ENCODE results near the gene PROKR2. TPM values are rescaled to one million over a fixed set of nuclear protein-coding genes. Genes with fewer than 3 reads are reported as not detected.
A peak's percentile ranks its signal among the peaks of the same experiment; 100 is the strongest.

PROKR2 gene
- total and polyA plus RNA-seq, 2 donors: not detected

- no peaks in the 10 kb centered on the region for H3K4me1 ChIP-seq (ENCODE audit: control insufficient read depth in 2 of 2, insufficient read depth in 2 of 2, low read length in 2 of 2)
- H3K4me3 ChIP-seq (ENCODE audit: low read length in 2 of 2): no peak overlapping the region
- H3K27ac ChIP-seq (ENCODE audit: low read depth in 1 of 2, low read length in 1 of 2): no peak overlapping the region
- 100% methylated on average over 1 of the region's 1 CpG for WGBS
- no peak for DNase-seq (ENCODE audit: low read depth in 6 of 9, low spot score in 9 of 9)
- H3K27me3 ChIP-seq (ENCODE audit: control insufficient read depth in 2 of 2, insufficient read depth in 1 of 2, low read length in 1 of 2): peaks cover 5 to 13% of the 10 kb centered on the region in 2 donors
- no peaks in the 10 kb centered on the region for H3K36me3 ChIP-seq (ENCODE audit: control insufficient read depth in 2 of 2, insufficient read depth in 2 of 2, low read length in 1 of 2)
- H3K9me3 ChIP-seq (ENCODE audit: control insufficient read depth in 2 of 2, insufficient read depth in 1 of 2, low read length in 1 of 2): peaks cover 0 to 7% of the 10 kb centered on the region in 2 donors
Observed at GRCh38 chr20:5309971-5310370, 6.8 kb downstream of the PROKR2 start.

DNA sequence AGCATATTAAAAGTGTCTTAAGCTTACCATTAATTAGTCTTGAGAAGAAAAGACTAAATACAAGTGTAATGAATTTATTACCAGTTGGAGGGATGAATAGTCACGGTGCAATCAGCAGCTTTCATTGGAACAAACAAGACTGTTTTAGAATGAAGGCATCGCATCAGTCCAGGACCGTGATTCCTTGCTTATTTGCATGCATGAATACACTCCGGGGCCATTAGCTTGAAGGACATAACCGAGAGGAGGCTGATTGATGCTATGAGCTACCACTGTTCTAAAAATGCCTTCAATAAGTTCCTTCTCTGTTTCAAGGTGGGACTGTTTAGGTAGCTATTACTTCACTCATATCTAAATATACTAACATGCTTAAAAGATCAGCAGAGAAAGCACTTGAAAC is 17.9 kb downstream of the PROKR2 start:
- H3K36me3 ChIP-seq (ENCODE audit: control insufficient read depth in 2 of 2, insufficient read depth in 2 of 2, low read length in 1 of 2): no peaks in the 10 kb centered on the region
- no peak overlapping the region for H3K4me3 ChIP-seq (ENCODE audit: low read length in 2 of 2)
- no peak for DNase-seq (ENCODE audit: low read depth in 6 of 9, low spot score in 9 of 9)
- peaks cover 0 to 4% of the 10 kb centered on the region in 2 donors for H3K27me3 ChIP-seq (ENCODE audit: control insufficient read depth in 2 of 2, insufficient read depth in 1 of 2, low read length in 1 of 2)
- H3K9me3 ChIP-seq (ENCODE audit: control insufficient read depth in 2 of 2, insufficient read depth in 1 of 2, low read length in 1 of 2): no peaks in the 10 kb centered on the region
- no peak overlapping the region for H3K27ac ChIP-seq (ENCODE audit: low read depth in 1 of 2, low read length in 1 of 2)
- WGBS: 93% methylated on average over 5 of the region's 5 CpGs
- peaks cover 0 to 4% of the 10 kb centered on the region in 2 donors for H3K4me1 ChIP-seq (ENCODE audit: control insufficient read depth in 2 of 2, insufficient read depth in 2 of 2, low read length in 2 of 2)

DNA sequence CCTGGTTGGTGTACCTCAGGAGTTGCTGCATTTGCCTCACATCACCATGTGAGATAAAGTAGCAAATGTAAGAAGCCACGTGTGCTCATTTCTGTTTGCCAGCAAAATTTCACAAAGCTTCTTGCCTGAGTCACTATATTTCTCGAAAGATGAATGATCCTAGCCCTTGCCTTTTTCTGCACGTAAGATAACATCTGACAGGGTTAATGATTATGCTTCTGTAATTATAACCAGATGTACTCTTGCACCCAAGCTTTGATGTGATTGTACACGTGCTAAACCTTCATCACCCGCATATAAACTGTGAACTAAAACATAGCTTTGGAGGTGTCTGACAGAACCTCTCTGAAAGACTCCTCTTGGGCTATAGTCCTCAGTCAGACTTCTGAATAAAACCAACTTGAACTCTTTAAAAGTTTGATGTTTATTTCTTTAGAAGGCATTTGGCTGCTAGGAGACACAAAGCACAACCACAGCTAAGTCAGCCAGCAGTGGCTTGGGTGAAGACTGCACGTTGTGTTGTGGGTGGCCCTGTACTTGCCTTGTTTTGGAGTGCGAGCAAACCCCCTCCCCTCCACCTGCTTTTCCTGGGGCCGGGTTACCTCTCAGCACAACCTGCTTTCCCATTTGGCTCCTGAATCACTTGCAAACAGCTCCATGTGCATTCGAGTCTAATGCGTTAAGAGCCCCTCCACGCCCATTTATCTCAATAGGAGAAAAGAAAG is 19.3 kb downstream of the PROKR2 start:
- 68% methylated on average over 11 of the region's 11 CpGs for WGBS
- H3K9me3 ChIP-seq (ENCODE audit: control insufficient read depth in 2 of 2, insufficient read depth in 1 of 2, low read length in 1 of 2): no peaks in the 10 kb centered on the region
- no peaks in the 10 kb centered on the region for H3K36me3 ChIP-seq (ENCODE audit: control insufficient read depth in 2 of 2, insufficient read depth in 2 of 2, low read length in 1 of 2)
- DNase-seq (ENCODE audit: low read depth in 6 of 9, low spot score in 9 of 9): peak in 1 of 9 donors; percentile 5
- H3K27me3 ChIP-seq (ENCODE audit: control insufficient read depth in 2 of 2, insufficient read depth in 1 of 2, low read length in 1 of 2): peaks cover 0 to 4% of the 10 kb centered on the region in 2 donors
- H3K4me1 ChIP-seq (ENCODE audit: control insufficient read depth in 2 of 2, insufficient read depth in 2 of 2, low read length in 2 of 2): peaks cover 0 to 4% of the 10 kb centered on the region in 2 donors
- H3K4me3 ChIP-seq (ENCODE audit: low read length in 2 of 2): no peak overlapping the region
- H3K27ac ChIP-seq (ENCODE audit: low read depth in 1 of 2, low read length in 1 of 2): no peak overlapping the region

GRCh38 chr20:5290596-5290995 is 26.2 kb downstream of the PROKR2 start:
- Histone ChIP-seq H3K4me1 (ENCODE audit: control insufficient read depth in 2 of 2, insufficient read depth in 2 of 2, low read length in 2 of 2) (no peaks in the 10 kb centered on the region), H3K27me3 (ENCODE audit: control insufficient read depth in 2 of 2, insufficient read depth in 1 of 2, low read length in 1 of 2) (no peaks in the 10 kb centered on the region), H3K36me3 (ENCODE audit: control insufficient read depth in 2 of 2, insufficient read depth in 2 of 2, low read length in 1 of 2) (no peaks in the 10 kb centered on the region), H3K4me3 (ENCODE audit: low read length in 2 of 2) (no peak overlapping the region), H3K27ac (ENCODE audit: low read depth in 1 of 2, low read length in 1 of 2) (no peak overlapping the region), H3K9me3 (ENCODE audit: control insufficient read depth in 2 of 2, insufficient read depth in 1 of 2, low read length in 1 of 2) (no peaks in the 10 kb centered on the region)
- 90% methylated on average over 6 of the region's 6 CpGs for WGBS
- DNase-seq (ENCODE audit: low read depth in 6 of 9, low spot score in 9 of 9): no peak

GRCh38 chr20:5282561-5282960 is 34.2 kb downstream of the PROKR2 start:
- Histone ChIP-seq H3K4me1 (ENCODE audit: control insufficient read depth in 2 of 2, insufficient read depth in 2 of 2, low read length in 2 of 2) (no peaks in the 10 kb centered on the region), H3K27ac (ENCODE audit: low read depth in 1 of 2, low read length in 1 of 2) (no peak overlapping the region), H3K27me3 (ENCODE audit: control insufficient read depth in 2 of 2, insufficient read depth in 1 of 2, low read length in 1 of 2) (no peaks in the 10 kb centered on the region), H3K4me3 (ENCODE audit: low read length in 2 of 2) (no peak overlapping the region), H3K36me3 (ENCODE audit: control insufficient read depth in 2 of 2, insufficient read depth in 2 of 2, low read length in 1 of 2) (no peaks in the 10 kb centered on the region), H3K9me3 (ENCODE audit: control insufficient read depth in 2 of 2, insufficient read depth in 1 of 2, low read length in 1 of 2) (no peaks in the 10 kb centered on the region)
- no peak for DNase-seq (ENCODE audit: low read depth in 6 of 9, low spot score in 9 of 9)
- WGBS: 69% methylated on average over 4 of the region's 4 CpGs

- no peak overlapping the region for H3K4me3 ChIP-seq (ENCODE audit: low read length in 2 of 2)
Observed at GRCh38 chr20:5279661-5280060, 37.1 kb downstream of the PROKR2 start.

DNA sequence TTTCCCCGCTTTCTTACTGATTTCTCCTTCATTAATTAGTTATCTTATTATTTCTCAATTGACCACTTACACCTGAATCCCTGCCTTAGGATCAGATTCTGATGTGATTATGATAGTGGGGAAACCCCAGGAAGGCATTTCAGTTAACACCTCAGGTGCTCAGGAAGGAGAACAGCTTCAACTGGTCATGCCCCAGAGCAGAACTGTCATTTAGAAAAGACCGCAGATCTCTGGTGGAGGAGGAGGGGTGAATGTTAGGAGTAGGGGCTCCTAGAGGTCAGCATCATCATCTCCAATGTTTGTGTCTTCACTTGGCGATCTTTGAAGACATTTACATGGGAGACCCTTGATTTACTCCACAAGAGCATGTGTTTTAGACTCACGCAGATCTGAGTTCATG is 44.5 kb downstream of the PROKR2 start:
- no peak overlapping the region for H3K4me3 ChIP-seq (ENCODE audit: low read length in 2 of 2)
- H3K27ac ChIP-seq (ENCODE audit: low read depth in 1 of 2, low read length in 1 of 2): no peak overlapping the region
- no peaks in the 10 kb centered on the region for H3K36me3 ChIP-seq (ENCODE audit: control insufficient read depth in 2 of 2, insufficient read depth in 2 of 2, low read length in 1 of 2)
- H3K4me1 ChIP-seq (ENCODE audit: control insufficient read depth in 2 of 2, insufficient read depth in 2 of 2, low read length in 2 of 2): no peaks in the 10 kb centered on the region
- no peaks in the 10 kb centered on the region for H3K9me3 ChIP-seq (ENCODE audit: control insufficient read depth in 2 of 2, insufficient read depth in 1 of 2, low read length in 1 of 2)
- 93% methylated on average over 4 of the region's 4 CpGs for whole genome bisulfite sequencing
- no peak for DNase-seq (ENCODE audit: low read depth in 6 of 9, low spot score in 9 of 9)
- H3K27me3 ChIP-seq (ENCODE audit: control insufficient read depth in 2 of 2, insufficient read depth in 1 of 2, low read length in 1 of 2): no peaks in the 10 kb centered on the region

More at GRCh38 chr20:5279661-5280060, 37.1 kb downstream of the PROKR2 start:
- Histone ChIP-seq H3K36me3 (ENCODE audit: control insufficient read depth in 2 of 2, insufficient read depth in 2 of 2, low read length in 1 of 2) (no peaks in the 10 kb centered on the region), H3K4me1 (ENCODE audit: control insufficient read depth in 2 of 2, insufficient read depth in 2 of 2, low read length in 2 of 2) (no peaks in the 10 kb centered on the region), H3K9me3 (ENCODE audit: control insufficient read depth in 2 of 2, insufficient read depth in 1 of 2, low read length in 1 of 2) (no peaks in the 10 kb centered on the region), H3K27me3 (ENCODE audit: control insufficient read depth in 2 of 2, insufficient read depth in 1 of 2, low read length in 1 of 2) (no peaks in the 10 kb centered on the region), H3K27ac (ENCODE audit: low read depth in 1 of 2, low read length in 1 of 2) (no peak overlapping the region)
- no peak for DNase-seq (ENCODE audit: low read depth in 6 of 9, low spot score in 9 of 9)

- no peak overlapping the region for H3K27ac ChIP-seq (ENCODE audit: low read depth in 1 of 2, low read length in 1 of 2)
- 70% methylated on average over 5 of the region's 5 CpGs for WGBS
- H3K4me3 ChIP-seq (ENCODE audit: low read length in 2 of 2): no peak overlapping the region
- no peaks in the 10 kb centered on the region for H3K4me1 ChIP-seq (ENCODE audit: control insufficient read depth in 2 of 2, insufficient read depth in 2 of 2, low read length in 2 of 2)
- no peaks in the 10 kb centered on the region for H3K36me3 ChIP-seq (ENCODE audit: control insufficient read depth in 2 of 2, insufficient read depth in 2 of 2, low read length in 1 of 2)
- no peak for DNase-seq (ENCODE audit: low read depth in 6 of 9, low spot score in 9 of 9)
- H3K9me3 ChIP-seq (ENCODE audit: control insufficient read depth in 2 of 2, insufficient read depth in 1 of 2, low read length in 1 of 2): no peaks in the 10 kb centered on the region
- H3K27me3 ChIP-seq (ENCODE audit: control insufficient read depth in 2 of 2, insufficient read depth in 1 of 2, low read length in 1 of 2): no peaks in the 10 kb centered on the region
Observed at GRCh38 chr20:5270603-5271002, 46.2 kb downstream of the PROKR2 start.

GRCh38 chr20:5268449-5268848 is 48.3 kb downstream of the PROKR2 start:
- WGBS: 75% methylated on average over 3 of the region's 3 CpGs
- Histone ChIP-seq H3K9me3 (ENCODE audit: control insufficient read depth in 2 of 2, insufficient read depth in 1 of 2, low read length in 1 of 2) (no peaks in the 10 kb centered on the region), H3K4me1 (ENCODE audit: control insufficient read depth in 2 of 2, insufficient read depth in 2 of 2, low read length in 2 of 2) (no peaks in the 10 kb centered on the region), H3K27me3 (ENCODE audit: control insufficient read depth in 2 of 2, insufficient read depth in 1 of 2, low read length in 1 of 2) (no peaks in the 10 kb centered on the region), H3K36me3 (ENCODE audit: control insufficient read depth in 2 of 2, insufficient read depth in 2 of 2, low read length in 1 of 2) (no peaks in the 10 kb centered on the region), H3K27ac (ENCODE audit: low read depth in 1 of 2, low read length in 1 of 2) (no peak overlapping the region), H3K4me3 (ENCODE audit: low read length in 2 of 2) (no peak overlapping the region)
- DNase-seq (ENCODE audit: low read depth in 6 of 9, low spot score in 9 of 9): no peak

All from thymus (tissue), 11 donors.